ENCODE results near the gene BIK.

- TF ChIP-seq CTCF (IDR thresholded peaks at IDR 0.05) (no peak), POLR2AphosphoS5 (IDR thresholded peaks at IDR 0.05; ENCODE audit: insufficient read depth in 1 of 2, low read depth in 1 of 2) (no peak), POLR2A (IDR thresholded peaks at IDR 0.05) (no peak)
Observed at GRCh38 chr22:43150731-43151206, 40.2 kb downstream of the BIK start.

All from vagina (tissue), 2 donors.